RWPE2 (cell line): ENCODE data around the gene CRADD.

Experiments
- ATAC-seq: fragments of 200-7000 bp; cut with Tn5 transposase; 3 replicates; pipeline ENCODE4 v1.9.1; 2021; ENCODE audit warnings: low read depth
- DNase-seq: peaks from one replicate; pipeline ENCODE4 v3.0.0-alpha.2; 2020; ENCODE audit warnings: low spot score
- H3K27ac ChIP-seq: fragments of 450-650 bp; 2 replicates; pipeline ENCODE4 v1.5.1; 2017; ENCODE audit warnings: mild to moderate bottlenecking; ENCODE audit not compliant: poor library complexity, severe bottlenecking
- H3K27me3 ChIP-seq: fragments of 250-450 bp; sonication (Bioruptor Pico); 2 replicates; pipeline ENCODE4 v1.5.1; 2021; ENCODE audit warnings: mild to moderate bottlenecking, moderate library complexity; ENCODE audit not compliant: insufficient read depth, poor library complexity, severe bottlenecking
- H3K36me3 ChIP-seq: fragments of 250-450 bp; sonication (Bioruptor Pico); 2 replicates; pipeline ENCODE4 v1.5.1; 2020; ENCODE audit warnings: low read depth, mild to moderate bottlenecking, moderate library complexity
- H3K4me1 ChIP-seq: fragments of 250-450 bp; sonication (Bioruptor Pico); 2 replicates; pipeline ENCODE4 v1.5.1; 2021; ENCODE audit warnings: mild to moderate bottlenecking, moderate library complexity; ENCODE audit not compliant: insufficient read depth, poor library complexity, severe bottlenecking
- H3K4me3 ChIP-seq: fragments of 250-450 bp; sonication (Bioruptor Pico); 2 replicates; pipeline ENCODE4 v1.5.1; 2021; ENCODE audit warnings: mild to moderate bottlenecking, moderate library complexity; ENCODE audit not compliant: severe bottlenecking
- H3K9me3 ChIP-seq: fragments of 250-450 bp; sonication (Bioruptor Pico); 2 replicates; pipeline ENCODE4 v1.5.1; 2021; ENCODE audit warnings: mild to moderate bottlenecking, moderate library complexity; ENCODE audit not compliant: severe bottlenecking
- CTCF ChIP-seq: fragments of 450-650 bp; IDR thresholded peaks from one replicate; pipeline ENCODE4 v1.5.1; 2017; ENCODE audit warnings: mild to moderate bottlenecking, moderate library complexity; ENCODE audit not compliant: poor library complexity, severe bottlenecking

Gene CRADD

GRCh38 chr12:93760275-93760875 lies 83.2 kb downstream of the CRADD start:
- ATAC-seq: no peak

GRCh38 chr12:93762059-93762719 lies 85.0 kb downstream of the CRADD start:
- Histone ChIP-seq H3K36me3 (no peaks in the 10 kb centered on the region), H3K27me3 (no peaks in the 10 kb centered on the region), H3K4me1 (peaks cover 6% of the 10 kb centered on the region), H3K27ac (no peak overlapping the region), H3K4me3 (no peak overlapping the region), H3K9me3 (no peaks in the 10 kb centered on the region)
- ATAC-seq: no peak
- DNase-seq: no peak
- no peak for TF ChIP-seq CTCF

More at GRCh38 chr12:93760275-93760875, 83.2 kb downstream of the CRADD start:
- Histone ChIP-seq H3K9me3 (no peaks in the 10 kb centered on the region), H3K27me3 (no peaks in the 10 kb centered on the region), H3K4me3 (no peak overlapping the region), H3K4me1 (peaks cover 4% of the 10 kb centered on the region), H3K36me3 (no peaks in the 10 kb centered on the region), H3K27ac (no peak overlapping the region)
- no peak for TF ChIP-seq CTCF
- no peak for DNase-seq

GRCh38 chr12:93762912-93763553 lies 85.9 kb downstream of the CRADD start:
- Histone ChIP-seq H3K27me3 (no peaks in the 10 kb centered on the region), H3K4me3 (no peak overlapping the region), H3K27ac (no peak overlapping the region), H3K9me3 (no peaks in the 10 kb centered on the region), H3K4me1 (peaks cover 14% of the 10 kb centered on the region), H3K36me3 (no peaks in the 10 kb centered on the region)
- ATAC-seq: no peak
- no peak for TF ChIP-seq CTCF
- no peak for DNase-seq

- ATAC-seq: no peak
- peaks cover 16% of the 10 kb centered on the region for H3K4me1 ChIP-seq
- no peak for DNase-seq
- H3K27me3 ChIP-seq: no peaks in the 10 kb centered on the region
- TF ChIP-seq CTCF: peak; percentile 28
- no peak overlapping the region for H3K27ac ChIP-seq
- H3K4me3 ChIP-seq: no peak overlapping the region
- no peaks in the 10 kb centered on the region for H3K9me3 ChIP-seq
- H3K36me3 ChIP-seq: no peaks in the 10 kb centered on the region
Measured at GRCh38 chr12:93763746-93764147, 86.6 kb downstream of the CRADD start.
